ENCODE results near the gene CCR6.
"Not testable (repeated sequence)": the region's sequence is repeated elsewhere in the genome, so short reads cannot be mapped to it uniquely, and the experiment has no call there.

The CCR6 gene

GRCh38 chr6:167143041-167143440, 20.1 kb downstream of the CCR6 start:
- DNase-seq (ENCODE audit: low read depth) = no peak

GRCh38 chr6:167145461-167145860, 22.6 kb downstream of the CCR6 start:
- no peak for DNase-seq (ENCODE audit: low read depth)

GRCh38 chr6:167146135-167146534, 23.2 kb downstream of the CCR6 start:
- no peak for DNase-seq (ENCODE audit: low read depth)

- no peak for DNase-seq (ENCODE audit: low read depth)
Measured at GRCh38 chr6:167146977-167147376, 24.1 kb downstream of the CCR6 start.

GRCh38 chr6:167148021-167148420, 25.1 kb downstream of the CCR6 start:
- DNase-seq (ENCODE audit: low read depth) = no peak

- no peak for DNase-seq (ENCODE audit: low read depth)
Measured at GRCh38 chr6:167148997-167149396, 26.1 kb downstream of the CCR6 start.

GRCh38 chr6:167150941-167151549, 28.1 kb downstream of the CCR6 start:
- no peak for DNase-seq (ENCODE audit: low read depth)

GRCh38 chr6:167151648-167152047, 28.8 kb downstream of the CCR6 start:
- no peak for DNase-seq (ENCODE audit: low read depth)

GRCh38 chr6:167152862-167153261, 30.0 kb downstream of the CCR6 start:
- DNase-seq (ENCODE audit: low read depth) = no peak

- no peak for DNase-seq (ENCODE audit: low read depth)
Measured at GRCh38 chr6:167153521-167153959, 30.6 kb downstream of the CCR6 start.

- no peak for DNase-seq (ENCODE audit: low read depth)
Measured at GRCh38 chr6:167154291-167154690, 31.4 kb downstream of the CCR6 start.

- no peak for DNase-seq (ENCODE audit: low read depth)
Measured at GRCh38 chr6:167154895-167155294, 32.0 kb downstream of the CCR6 start.

- no peak for DNase-seq (ENCODE audit: low read depth)
Measured at GRCh38 chr6:167157414-167157813, 34.5 kb downstream of the CCR6 start.

- no peak for DNase-seq (ENCODE audit: low read depth)
Measured at GRCh38 chr6:167157863-167158262, 35.0 kb downstream of the CCR6 start, which contains the start of gene GPR31. Gene GPR31, minus strand, starts transcription at chr6:167157980. Its CDS starts 149 bp downstream, at chr6:167157831.

- no peak for DNase-seq (ENCODE audit: low read depth)
Measured at GRCh38 chr6:167161851-167162467, 39.1 kb downstream of the CCR6 start.

- no peak for DNase-seq (ENCODE audit: low read depth)
Measured at GRCh38 chr6:167162591-167162990, 39.7 kb downstream of the CCR6 start.

- DNase-seq (ENCODE audit: low read depth) = no peak
Measured at GRCh38 chr6:167163476-167164011, 40.6 kb downstream of the CCR6 start.

GRCh38 chr6:167164261-167164660, 41.4 kb downstream of the CCR6 start:
- no peak for DNase-seq (ENCODE audit: low read depth)

GRCh38 chr6:167165858-167166471, 43.1 kb downstream of the CCR6 start:
- DNase-seq (ENCODE audit: low read depth) = no peak

- DNase-seq (ENCODE audit: low read depth) = not testable (repeated sequence)
Measured at GRCh38 chr6:167167699-167168098, 44.8 kb downstream of the CCR6 start.

GRCh38 chr6:167168296-167168695, 45.4 kb downstream of the CCR6 start:
- DNase-seq (ENCODE audit: low read depth) = not testable (repeated sequence)

- DNase-seq (ENCODE audit: low read depth) = not testable (repeated sequence)
Measured at GRCh38 chr6:167169867-167170266, 47.0 kb downstream of the CCR6 start.

GRCh38 chr6:167171300-167171699, 48.4 kb downstream of the CCR6 start:
- DNase-seq (ENCODE audit: low read depth) = not testable (repeated sequence)

All from stimulated activated CD8-positive, alpha-beta memory T cell treated with anti-CD3 and anti-CD28 coated beads, Interleukin-15, amount 100 ng/mL, for 1 hour (primary cell).